HepG2 (cell line): ENCODE data around the gene SLC22A14. TPM values are rescaled to one million over a fixed set of nuclear protein-coding genes. Genes with fewer than 3 reads are reported as not detected.

Experiments used
- ATAC-seq: fragments of 200-7000 bp; cut with Tn5 transposase; 3 replicates; pipeline ENCODE4 v1.9.1; 2020; ENCODE audit warnings: mild to moderate bottlenecking, moderate library complexity
- BruUV-seq: library from RNA; stranded (reverse); fragments of 400-500 nt; replicated peaks from 2 replicates; lab custom pipeline; 2021; lab: Mats Ljungman, UMichigan
- CTCF ChIA-PET: fragments of 300-600 bp; formaldehyde crosslinking; extraction: SDS; loops from one replicate; lab custom pipeline; 2021; ENCODE audit warnings: low total read pairs, inconsistent platforms, low intra/inter-chr PET ratio; lab: Yijun Ruan, JAX
- POLR2A ChIA-PET: fragments of 350-600 bp; sonication (Branson Sonifier 250); formaldehyde crosslinking; loops from one replicate; lab custom pipeline; 2020; ENCODE audit warnings: antibody characterized with exemption, inconsistent platforms; lab: Yijun Ruan, JAX
- DNase-seq: peaks from one replicate; pipeline ENCODE4 v3.0.0-alpha.2; 2015; ENCODE audit warnings: low spot score
- FAIRE-seq: peaks from 3 replicates; lab custom pipeline; 2011; peaks lifted over from hg19 to GRCh38; lab: Jason Lieb, UNC
- H2AFZ ChIP-seq: one replicate; pipeline ENCODE4 v1.6.1; 2011; ENCODE audit warnings: low read length, inconsistent platforms
- H3K27ac ChIP-seq: fragments of 300-600 bp; 3 replicates; pipeline ENCODE4 v1.8.0; 2011; ENCODE audit warnings: mixed run types, mild to moderate bottlenecking, mixed read lengths, low read length, inconsistent platforms; ENCODE audit not compliant: insufficient read depth; ENCODE audit errors: extremely low read length
- H3K27me3 ChIP-seq, 2 experiments: fragments of 200-600 bp in 1 of 2; 2 replicates in 1 of 2; 3 replicates in 1 of 2; pipeline versions ENCODE4 v1.6.0 to v1.8.0; 2011; ENCODE audit warnings: low read length in 2 of 2, mild to moderate bottlenecking in 2 of 2, moderate library complexity in 2 of 2, inconsistent platforms in 1 of 2; ENCODE audit not compliant: insufficient read depth in 2 of 2, control insufficient read depth in 1 of 2
- H3K36me3 ChIP-seq, 2 experiments: fragments of 200-600 bp in 1 of 2; replicated peaks in 1 of 2; 2 replicates in 1 of 2; 3 replicates in 1 of 2; pipeline versions ENCODE4 v1.5.1 to v1.8.0; 2011; ENCODE audit warnings: low read length in 2 of 2, inconsistent platforms in 1 of 2; ENCODE audit not compliant: insufficient read depth in 2 of 2, control insufficient read depth in 1 of 2
- H3K4me1 ChIP-seq: 2 replicates; pipeline ENCODE4 v1.5.1; 2012; ENCODE audit warnings: low read length, inconsistent platforms; ENCODE audit not compliant: insufficient read depth
- H3K4me2 ChIP-seq: 2 replicates; pipeline ENCODE4 v1.6.0; 2011; ENCODE audit warnings: low read depth, low read length, inconsistent platforms
- H3K4me3 ChIP-seq, 3 experiments: fragments of 200-600 bp in 1 of 3; sonication (generic), shearing (Covaris generic) in 1 of 3; replicated peaks in 1 of 3; 2 replicates each; pipeline ENCODE4 v1.5.1; 2011 to 2016; ENCODE audit warnings: low read length in 3 of 3, inconsistent platforms in 2 of 3, low read depth in 2 of 3, mild to moderate bottlenecking in 2 of 3, control low read depth in 1 of 3, mixed read lengths in 1 of 3; ENCODE audit not compliant: insufficient read depth in 1 of 3
- H3K79me2 ChIP-seq: one replicate; pipeline ENCODE4 v1.6.1; 2011; ENCODE audit warnings: low read length, inconsistent platforms; ENCODE audit not compliant: insufficient read depth
- H3K9ac ChIP-seq: 2 replicates; pipeline ENCODE4 v1.6.0; 2011; ENCODE audit warnings: mild to moderate bottlenecking, low read depth, low read length, inconsistent platforms; ENCODE audit not compliant: insufficient read depth
- H3K9me3 ChIP-seq: 2 replicates; pipeline ENCODE4 v1.5.1; 2012; ENCODE audit warnings: mild to moderate bottlenecking, low read length
- H4K20me1 ChIP-seq: 2 replicates; pipeline ENCODE4 v1.6.0; 2011; ENCODE audit warnings: inconsistent platforms, mild to moderate bottlenecking, low read length, moderate library complexity; ENCODE audit not compliant: insufficient read depth
- BCL6 ChIP-seq: IDR thresholded peaks from 2 replicates; pipeline ENCODE4 v1.6.1; 2016; ENCODE audit warnings: missing genetic modification reagents, missing compliant biosample characterization
- E2F2 ChIP-seq: sonication (generic); formaldehyde crosslinking; IDR thresholded peaks from 2 replicates; pipeline ENCODE4 v1.4.0; 2020; ENCODE audit warnings: missing genetic modification reagents, borderline replicate concordance
- EEA1 ChIP-seq: sonication (generic); formaldehyde crosslinking; IDR thresholded peaks from 2 replicates; pipeline ENCODE4 v1.5.1; 2020; ENCODE audit warnings: mild to moderate bottlenecking, missing genetic modification reagents, borderline replicate concordance
- HMG20B ChIP-seq: conservative IDR thresholded peaks from 2 replicates; pipeline ENCODE4 v1.6.1; 2016; ENCODE audit warnings: missing genetic modification reagents, missing compliant biosample characterization
- MXD3 ChIP-seq: IDR thresholded peaks from 2 replicates; pipeline ENCODE4 v1.6.1; 2016; ENCODE audit warnings: mild to moderate bottlenecking, missing biosample characterization, missing genetic modification reagents
- NFE2 ChIP-seq: sonication (generic); formaldehyde crosslinking; IDR thresholded peaks from 2 replicates; pipeline ENCODE4 v1.4.0; 2020; ENCODE audit warnings: missing genetic modification reagents
- NR2C2 ChIP-seq: sonication (generic); formaldehyde crosslinking; IDR thresholded peaks from 2 replicates; pipeline ENCODE4 v1.4.0; 2020; ENCODE audit warnings: missing genetic modification reagents, mild to moderate bottlenecking, moderate library complexity, borderline replicate concordance
- RFXAP ChIP-seq: sonication (generic); formaldehyde crosslinking; IDR thresholded peaks from 2 replicates; pipeline ENCODE4 v1.4.0; 2020; ENCODE audit warnings: missing genetic modification reagents, borderline replicate concordance
- SOX5 ChIP-seq: IDR thresholded peaks from 2 replicates; pipeline ENCODE4 v1.6.1; 2016; ENCODE audit warnings: borderline replicate concordance
- U2AF2 ChIP-seq: fragments of 200-400 bp; formaldehyde crosslinking; IDR thresholded peaks from 2 replicates; pipeline ENCODE4 v1.6.1; 2017; ENCODE audit warnings: low read depth, mild to moderate bottlenecking, low read length
- WIZ ChIP-seq: sonication (generic); formaldehyde crosslinking; IDR thresholded peaks from 2 replicates; pipeline ENCODE4 v1.5.1; 2020; ENCODE audit warnings: mild to moderate bottlenecking, missing genetic modification reagents
- ZNF260 ChIP-seq: sonication (generic); formaldehyde crosslinking; IDR thresholded peaks from 2 replicates; pipeline ENCODE4 v1.4.0; 2020; ENCODE audit warnings: missing genetic modification reagents, low read depth, mild to moderate bottlenecking, borderline replicate concordance
- ZNF326 ChIP-seq: sonication (generic); formaldehyde crosslinking; IDR thresholded peaks from 2 replicates; pipeline ENCODE4 v1.4.0; 2020; ENCODE audit warnings: missing genetic modification reagents, borderline replicate concordance
- ZNF773 ChIP-seq: sonication (generic); formaldehyde crosslinking; IDR thresholded peaks from 2 replicates; pipeline ENCODE4 v1.4.0; 2020; ENCODE audit warnings: missing genetic modification reagents, borderline replicate concordance
- in situ Hi-C: cut with HindIII; loops from 2 replicates; pipeline ENCODE4 v1.10.0; 2017; ENCODE audit warnings: low pct_unique_long_range_greater_than_20kb; ENCODE audit not compliant: extremely low pct_ligation_motif_present
- intact Hi-C: fragments of 100-400 bp; cut with micrococcal nuclease; formaldehyde crosslinking; loops from one replicate; pipeline ENCODE4 v1.10.0; 2022; ENCODE audit not compliant: unreplicated experiment
- polyA plus RNA-seq, 8 experiments: library from polyadenylated mRNA; depleted of rRNA in 3 of 8; stranded (reverse) in 7 of 8; unstranded in 1 of 8; fragments of >200 nt; fragmentation: Illumina TruSeq in 4 of 8; extraction: Trizol in 4 of 8; gene quantifications; 2 replicates each; pipeline versions ENCODE4 v1.2.1 to v1.2.3, GENCODE V29; 2011 to 2016; ENCODE audit warnings: low read depth in 4 of 8, missing spikeins in 1 of 8, mixed read lengths in 1 of 8; ENCODE audit not compliant: insufficient read depth in 1 of 8
- total RNA-seq, 5 experiments: library from RNA; depleted of rRNA; stranded (reverse); fragments of >200 nt; fragmentation: Illumina TruSeq; extraction: Trizol; gene quantifications; 2 replicates each; pipeline ENCODE4 v1.2.3, GENCODE V29; 2016; ENCODE audit warnings: low read depth in 1 of 5

Gene SLC22A14
- total and polyA plus RNA-seq, 2 of the 13 experiments (the other 11 are each of a cell fraction or from before 2014, with no cell fraction given), result 0.03 TPM; not detected in 1

- FAIRE-seq, result no peak
- Histone ChIP-seq H3K79me2 (no peaks in the 10 kb centered on the region), H3K4me3 (no peak overlapping the region), H3K27me3 (no peaks in the 10 kb centered on the region; a peak in 1 of 5 replicates), H2AFZ (no peak overlapping the region), H3K9ac (no peak overlapping the region)
- no TSS peak for BruUV-seq
- ATAC-seq, result no peak
- TF ChIP-seq MXD3 (CRISPR knock-in tag) (no peak), BCL6 (CRISPR knock-in tag) (no peak), RFXAP (CRISPR knock-in tag) (no peak), EEA1 (no peak), HMG20B (CRISPR knock-in tag) (no peak), NFE2 (CRISPR knock-in tag) (no peak), ZNF260 (CRISPR knock-in tag) (no peak), ZNF773 (no peak), SOX5 (CRISPR knock-in tag) (no peak), NR2C2 (CRISPR knock-in tag) (no peak), ZNF326 (CRISPR knock-in tag) (no peak), E2F2 (CRISPR knock-in tag) (no peak), U2AF2 (no peak), WIZ (CRISPR knock-in tag) (no peak)
- TF ChIP-seq, all 625 proteins: peak for 0
- intact Hi-C loops, result no loop called here
- Histone ChIP-seq H3K27ac (no peak overlapping the region), H3K4me2 (no peak overlapping the region), H3K9me3 (no peaks in the 10 kb centered on the region), H4K20me1 (no peaks in the 10 kb centered on the region), H3K4me1 (peaks cover 12% of the 10 kb centered on the region), H3K36me3 (no peaks in the 10 kb centered on the region)
- CTCF ChIA-PET, result no interaction called here
- POLR2A ChIA-PET, result no interaction called here
- DNase-seq, result no peak
- in situ Hi-C loops, result no loop called here
Observed at GRCh38 chr3:38327335-38328009, 45.4 kb downstream of the SLC22A14 start.
